Common myeloid progenitor, CD34-positive (primary cell): Measurements from ENCODE around the gene CLDN6.

Source experiments
- CTCF ChIA-PET: fragments of 350-600 bp; sonication (Branson Sonifier 250); formaldehyde crosslinking; loops from one replicate; lab custom pipeline; 2021; ENCODE audit warnings: antibody characterized with exemption; lab: Charles Lee
- POLR2A ChIA-PET: fragments of 350-600 bp; sonication (Branson Sonifier 250); formaldehyde crosslinking; loops from one replicate; lab custom pipeline; 2021; ENCODE audit warnings: antibody characterized with exemption; lab: Charles Lee
- DNase-seq, 3 donors: peaks; one replicate each; pipeline versions ENCODE4 v3.0.0 to v3.0.0-alpha.2; 2013
- H3K27ac ChIP-seq, 2 experiments: 1 replicate in 1 of 2; 2 replicates in 1 of 2; pipeline ENCODE4 v1.7.0; 2013; ENCODE audit warnings: inconsistent platforms in 2 of 2, low read length in 2 of 2, mild to moderate bottlenecking in 2 of 2, low read depth in 1 of 2, moderate library complexity in 1 of 2; ENCODE audit not compliant: severe bottlenecking in 2 of 2, insufficient read depth in 1 of 2, poor library complexity in 1 of 2
- H3K27me3 ChIP-seq, 5 experiments: replicated peaks in 2 of 5; 1 replicate in 3 of 5; 2 replicates in 2 of 5; pipeline versions ENCODE4 v1.6.1 to v1.7.0; 2013; ENCODE audit warnings: low read length in 4 of 5, mild to moderate bottlenecking in 2 of 5, moderate library complexity in 2 of 5, inconsistent platforms in 1 of 5; ENCODE audit not compliant: insufficient read depth in 5 of 5, control insufficient read depth in 4 of 5
- H3K36me3 ChIP-seq, 4 experiments: 1 replicate in 2 of 4; 2 replicates in 2 of 4; pipeline versions ENCODE4 v1.6.1 to v1.7.0; 2013; ENCODE audit warnings: low read length in 3 of 4, control low read depth in 1 of 4, mild to moderate bottlenecking in 1 of 4; ENCODE audit not compliant: control insufficient read depth in 4 of 4, insufficient read depth in 4 of 4
- H3K4me1 ChIP-seq, 4 experiments: 1 replicate in 3 of 4; 2 replicates in 1 of 4; pipeline versions ENCODE4 v1.6.1 to v1.7.1; 2013; ENCODE audit warnings: low read length in 3 of 4, mild to moderate bottlenecking in 3 of 4, control low read depth in 1 of 4, inconsistent platforms in 1 of 4, moderate library complexity in 1 of 4; ENCODE audit not compliant: control insufficient read depth in 4 of 4, insufficient read depth in 4 of 4; ENCODE audit errors: control extremely low read depth in 1 of 4
- H3K4me3 ChIP-seq, 7 experiments: 1 replicate in 4 of 7; 2 replicates in 3 of 7; pipeline versions ENCODE4 v1.5.1 to v1.7.0; 2013; ENCODE audit warnings: mild to moderate bottlenecking in 7 of 7, low read length in 6 of 7, moderate library complexity in 6 of 7, inconsistent platforms in 2 of 7, low read depth in 2 of 7, control low read depth in 1 of 7; ENCODE audit not compliant: insufficient read depth in 4 of 7, control insufficient read depth in 1 of 7; ENCODE audit errors: extremely low read depth in 1 of 7
- H3K9me3 ChIP-seq, 5 experiments: 1 replicate in 4 of 5; 2 replicates in 1 of 5; pipeline versions ENCODE4 v1.6.1 to v1.7.1; 2013; ENCODE audit warnings: low read length in 4 of 5, mild to moderate bottlenecking in 2 of 5, inconsistent platforms in 1 of 5, low read depth in 1 of 5, moderate library complexity in 1 of 5; ENCODE audit not compliant: control insufficient read depth in 4 of 5, insufficient read depth in 2 of 5; ENCODE audit errors: control extremely low read depth in 1 of 5
- WGBS: methylation state at CpG from one replicate; pipeline ENCODE4 v1.1.5; 2013; ENCODE audit not compliant: insufficient coverage; 5-methylcytosine and 5-hydroxymethylcytosine counted together

CLDN6 gene

DNA sequence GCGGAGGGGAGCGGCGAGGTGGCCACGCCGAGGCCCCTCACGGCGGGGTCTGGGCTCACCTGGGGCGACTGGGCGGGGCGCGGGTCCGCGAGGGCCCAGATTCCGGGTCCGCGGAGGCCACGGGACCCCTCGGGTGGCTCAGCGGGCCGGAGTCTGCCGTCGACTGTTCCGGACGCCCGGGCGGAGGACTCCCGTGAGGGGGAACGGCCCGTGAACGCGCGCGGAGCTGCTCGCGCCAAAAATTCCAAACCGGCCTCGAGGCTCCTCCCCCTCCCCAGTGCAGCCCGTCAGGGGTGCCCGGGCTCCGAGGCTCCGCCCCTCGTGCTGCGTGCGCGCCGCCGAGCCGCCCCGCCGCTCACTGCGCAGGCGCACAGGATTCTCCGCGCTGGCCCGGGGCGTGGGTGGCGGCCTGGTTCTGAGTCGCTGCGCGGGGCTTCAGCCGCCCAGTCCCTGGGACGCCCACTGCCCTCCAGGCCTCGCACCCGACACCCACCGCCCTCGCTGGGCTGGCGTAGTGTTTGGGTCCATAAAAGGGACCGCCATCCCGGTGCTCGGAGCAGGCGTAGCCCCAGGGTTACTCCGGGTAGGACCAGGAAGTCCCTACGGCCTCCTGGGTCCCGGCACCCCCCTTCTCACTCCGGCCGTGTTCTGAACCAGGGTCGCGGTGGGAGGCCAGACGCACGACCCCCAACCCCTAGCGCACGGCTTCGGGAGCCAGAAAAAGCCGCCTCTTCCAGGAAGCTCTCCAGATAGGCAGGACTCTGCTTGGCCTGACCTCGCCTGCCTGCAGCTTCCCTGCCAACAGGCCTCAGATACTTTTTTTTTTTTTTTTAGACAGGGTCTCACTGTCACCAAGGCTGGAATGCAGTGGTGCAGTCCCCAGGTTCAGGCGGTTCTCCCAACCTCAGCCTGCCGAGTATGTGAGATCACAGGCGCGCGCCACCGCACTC is 37.5 kb downstream of the CLDN6 start, which contains the start of gene PKMYT1:
Gene PKMYT1 (minus strand): TSS at position 220 of the 950 bp plus-strand sequence. CDS start 789 bp downstream, outside the sequence.
- ChIA-PET CTCF (interaction anchor here (0.6 to 2.7 kb wide), 6 partner anchors 9 to 47 kb away, joined by 3 to 10 read pairs (median 4); no protein-coding TSS in a partner anchor), POLR2A (interaction anchor here (0.6 to 1.3 kb wide), 3 partner anchors 10 to 808 kb away, joined by 3 to 5 read pairs (median 4); no protein-coding TSS in a partner anchor)
- Histone ChIP-seq H3K27ac (peak within 1 kb of the TSS; percentile 74 to 89), H3K27me3 (no peaks in the 10 kb centered on the region), H3K36me3 (peaks cover 0 to 28% (median 4%) of the 10 kb centered on the region in 4 experiments), H3K4me3 (peak within 1 kb of the TSS; percentile 34 to 95 (median 88)), H3K4me1 (peaks cover 0 to 37% (median 22%) of the 10 kb centered on the region in 4 experiments), H3K9me3 (no peaks in the 10 kb centered on the region)
- WGBS = 4% methylated on average over 72 of the region's 91 CpGs
- DNase-seq = peak; percentile 81 to 91 (median 88)

DNA sequence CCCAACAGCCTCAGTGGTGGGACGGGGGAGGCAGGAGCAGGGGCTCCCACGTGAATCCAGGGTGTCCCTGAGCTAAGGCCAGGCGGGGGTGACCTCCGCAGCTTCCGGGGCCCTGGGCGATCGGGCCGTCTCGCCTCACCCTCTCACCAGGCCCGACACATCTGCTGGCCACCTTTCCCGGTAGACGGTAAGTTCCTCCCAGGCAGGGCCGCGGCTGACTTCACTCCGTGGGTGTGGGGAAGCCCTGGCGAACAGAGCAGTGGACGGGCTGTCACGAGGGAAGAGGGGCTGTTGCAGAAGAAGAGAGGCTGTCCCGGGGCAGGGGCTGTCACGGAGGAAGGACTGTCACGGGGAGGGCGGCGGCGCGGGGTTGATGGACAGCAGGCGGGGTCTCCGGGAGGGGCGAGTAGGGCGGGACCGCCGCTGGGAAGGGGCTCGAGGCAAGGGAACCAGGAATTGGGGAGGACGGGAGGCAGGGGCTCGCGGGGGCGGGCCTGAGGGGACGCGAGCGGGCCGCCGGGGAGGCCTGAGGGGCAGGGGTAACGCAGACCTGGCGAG is 38.2 kb downstream of the CLDN6 start:
- Histone ChIP-seq H3K36me3 (peaks cover 0 to 36% (median 7%) of the 10 kb centered on the region in 4 experiments), H3K4me3 (peak overlapping the region; percentile 34 to 95 (median 88)), H3K4me1 (peaks cover 0 to 37% (median 22%) of the 10 kb centered on the region in 4 experiments), H3K27ac (peak overlapping the region in 1 of 2 experiments; percentile 25), H3K9me3 (no peaks in the 10 kb centered on the region), H3K27me3 (no peaks in the 10 kb centered on the region)
- DNase-seq = no peak
- WGBS = 14% methylated on average over 38 of the region's 43 CpGs
- CTCF ChIA-PET = interaction anchor here (1.9 to 2.7 kb wide), 2 partner anchors 8 to 12 kb away, joined by 5 to 10 read pairs; no protein-coding TSS in a partner anchor
- POLR2A ChIA-PET = interaction anchor here (1.3 kb wide), 1 partner anchor 10 kb away, joined by 4 read pairs; no protein-coding TSS in a partner anchor

DNA sequence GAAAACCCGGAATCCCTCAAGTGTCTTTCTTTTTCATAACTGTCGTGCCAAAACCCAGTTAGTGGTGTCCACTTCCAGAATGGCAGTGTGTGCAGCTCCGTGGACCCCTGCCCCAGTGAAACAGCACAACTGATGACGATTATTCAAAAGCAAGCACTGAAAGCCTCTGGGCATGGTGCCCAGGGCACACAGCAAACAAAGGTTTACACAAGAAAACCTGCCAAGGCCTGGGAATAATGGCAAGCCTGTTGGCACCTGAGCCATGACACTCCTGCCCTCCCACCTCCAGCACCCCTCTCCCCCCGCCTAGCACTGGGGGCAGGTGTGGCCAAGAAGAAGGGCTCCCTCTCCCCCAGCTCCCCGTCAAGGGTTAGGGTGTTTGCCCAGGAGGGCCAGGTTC is 40.5 kb downstream of the CLDN6 start:
- WGBS = 96% methylated on average over 5 of the region's 6 CpGs
- H3K36me3 ChIP-seq = peaks cover 0 to 58% (median 21%) of the 10 kb centered on the region in 4 experiments
- no peak overlapping the region for H3K27ac ChIP-seq
- POLR2A ChIA-PET = no interaction called here
- no peak overlapping the region for H3K4me3 ChIP-seq
- no peaks in the 10 kb centered on the region for H3K9me3 ChIP-seq
- peaks cover 0 to 30% (median 15%) of the 10 kb centered on the region in 4 experiments for H3K4me1 ChIP-seq
- no peak for DNase-seq
- CTCF ChIA-PET = interaction anchor here (1.1 to 2.1 kb wide), 7 partner anchors 9 to 54 kb away, joined by 3 to 7 read pairs (median 5); a partner anchor contains a TSS
- no peaks in the 10 kb centered on the region for H3K27me3 ChIP-seq

DNA sequence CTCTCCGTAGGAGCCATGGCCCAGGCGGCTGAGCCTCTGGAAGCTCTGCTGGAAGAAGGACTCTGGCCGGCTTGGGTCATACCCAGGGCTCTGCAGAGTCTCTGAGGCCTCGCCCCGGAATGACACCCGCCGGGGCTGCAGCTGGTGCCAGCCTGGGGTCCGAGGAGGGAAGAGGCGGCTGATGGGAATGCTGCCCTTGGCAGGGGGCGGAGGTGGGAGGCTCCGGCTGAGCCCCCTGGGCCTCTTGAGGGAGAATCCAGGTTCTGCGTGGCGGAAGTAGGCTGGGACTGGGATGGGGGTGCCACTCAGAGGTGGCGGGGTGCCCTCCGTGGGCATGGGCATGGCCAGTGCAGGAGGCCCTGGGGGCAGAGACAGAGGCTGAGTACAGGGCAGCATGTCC is 41.3 kb downstream of the CLDN6 start:
- ChIA-PET POLR2A (no interaction called here), CTCF (interaction anchor here (0.9 to 1.4 kb wide), 4 partner anchors 10 to 52 kb away, joined by 3 to 7 read pairs (median 3); a partner anchor contains a TSS)
- DNase-seq = no peak
- Histone ChIP-seq H3K27me3 (no peaks in the 10 kb centered on the region), H3K27ac (no peak overlapping the region), H3K4me3 (no peak overlapping the region), H3K36me3 (peaks cover 0 to 66% (median 25%) of the 10 kb centered on the region in 4 experiments), H3K9me3 (no peaks in the 10 kb centered on the region), H3K4me1 (peaks cover 0 to 29% (median 15%) of the 10 kb centered on the region in 4 experiments)
- WGBS = 96% methylated on average over 6 of the region's 15 CpGs

DNA sequence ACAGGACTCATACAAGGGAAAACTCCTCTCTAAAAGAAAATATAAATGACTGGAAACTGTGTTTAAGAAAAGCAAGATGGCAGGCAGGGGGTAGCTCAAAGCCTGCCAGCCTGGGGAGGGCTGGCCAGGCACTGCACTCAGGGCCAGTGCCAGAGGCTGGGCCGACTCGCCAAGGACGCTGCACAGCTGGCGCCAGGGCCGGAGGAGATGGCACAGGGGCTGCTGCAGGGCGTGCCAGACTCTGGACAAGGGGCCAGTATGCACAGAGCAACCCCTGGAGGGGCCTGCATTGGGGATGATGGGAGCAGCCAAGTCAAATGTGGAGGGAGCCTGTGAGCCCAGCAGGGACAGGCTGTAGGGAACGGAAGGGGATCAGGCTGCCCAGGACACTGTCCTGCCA is 41.8 kb downstream of the CLDN6 start:
- ChIA-PET CTCF (interaction anchor here (0.6 to 1.7 kb wide), 4 partner anchors 9 to 1102 kb away, joined by 3 to 4 read pairs (median 3); a partner anchor contains a TSS), POLR2A (no interaction called here)
- Histone ChIP-seq H3K4me3 (no peak overlapping the region), H3K27ac (no peak overlapping the region), H3K9me3 (no peaks in the 10 kb centered on the region), H3K4me1 (peaks cover 0 to 26% (median 14%) of the 10 kb centered on the region in 4 experiments), H3K36me3 (peaks cover 0 to 71% (median 26%) of the 10 kb centered on the region in 4 experiments), H3K27me3 (no peaks in the 10 kb centered on the region)
- 97% methylated on average over 4 of the region's 7 CpGs for WGBS
- no peak for DNase-seq

DNA sequence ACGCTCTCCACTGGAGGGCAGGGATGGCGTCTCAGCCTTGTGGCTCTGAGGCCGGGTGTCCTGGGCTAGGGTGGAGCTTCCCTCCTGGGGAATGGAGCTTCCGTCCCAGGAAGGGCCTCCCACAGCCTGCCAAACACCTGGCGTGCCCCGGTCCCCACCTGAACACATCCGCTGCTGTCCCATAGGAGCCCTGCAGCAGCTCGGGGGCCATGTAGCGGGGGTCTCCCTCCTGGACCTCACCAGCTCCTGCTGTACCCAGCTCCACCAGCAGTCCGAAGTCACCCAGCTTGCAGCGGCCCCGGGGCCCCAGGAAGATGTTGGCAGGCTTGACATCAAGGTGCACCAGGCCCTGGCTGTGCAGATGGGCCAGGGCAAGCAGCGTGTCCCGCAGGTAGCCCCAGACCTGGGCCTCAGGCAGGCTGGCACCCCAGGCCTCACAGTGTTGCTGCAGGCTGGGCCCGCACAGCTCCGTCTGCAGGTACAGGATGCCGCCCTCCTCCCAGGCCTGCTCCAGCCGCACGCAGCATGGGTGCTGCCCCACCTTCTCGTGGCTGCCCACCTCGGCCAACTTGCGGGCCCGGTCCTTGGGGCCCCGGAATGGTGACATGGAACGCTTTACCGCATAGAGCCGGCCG is 42.7 kb downstream of the CLDN6 start:
- no peaks in the 10 kb centered on the region for H3K27me3 ChIP-seq
- H3K4me3 ChIP-seq = no peak overlapping the region
- 95% methylated on average over 28 of the region's 28 CpGs for WGBS
- no peak overlapping the region for H3K27ac ChIP-seq
- POLR2A ChIA-PET = no interaction called here
- H3K36me3 ChIP-seq = peaks cover 0 to 79% (median 27%) of the 10 kb centered on the region in 4 experiments
- H3K9me3 ChIP-seq = no peaks in the 10 kb centered on the region
- CTCF ChIA-PET = interaction anchor here (1.0 to 1.7 kb wide), 2 partner anchors 10 to 13 kb away, joined by 3 to 4 read pairs; a partner anchor contains a TSS
- no peak for DNase-seq
- H3K4me1 ChIP-seq = peaks cover 0 to 28% (median 17%) of the 10 kb centered on the region in 4 experiments
